VCaP (cell line): ENCODE results near the gene CALR.
A peak's percentile ranks its signal among the peaks of the same experiment; 100 is the strongest.

Experiments
- H3K27ac ChIP-seq: fragments of 450-650 bp; 2 replicates; pipeline ENCODE4 v1.5.1; 2017
- CTCF ChIP-seq: fragments of 450-650 bp; conservative IDR thresholded peaks from 2 replicates; pipeline ENCODE4 v1.5.1; 2017; ENCODE audit warnings: mild to moderate bottlenecking, moderate library complexity

The CALR gene

DNA sequence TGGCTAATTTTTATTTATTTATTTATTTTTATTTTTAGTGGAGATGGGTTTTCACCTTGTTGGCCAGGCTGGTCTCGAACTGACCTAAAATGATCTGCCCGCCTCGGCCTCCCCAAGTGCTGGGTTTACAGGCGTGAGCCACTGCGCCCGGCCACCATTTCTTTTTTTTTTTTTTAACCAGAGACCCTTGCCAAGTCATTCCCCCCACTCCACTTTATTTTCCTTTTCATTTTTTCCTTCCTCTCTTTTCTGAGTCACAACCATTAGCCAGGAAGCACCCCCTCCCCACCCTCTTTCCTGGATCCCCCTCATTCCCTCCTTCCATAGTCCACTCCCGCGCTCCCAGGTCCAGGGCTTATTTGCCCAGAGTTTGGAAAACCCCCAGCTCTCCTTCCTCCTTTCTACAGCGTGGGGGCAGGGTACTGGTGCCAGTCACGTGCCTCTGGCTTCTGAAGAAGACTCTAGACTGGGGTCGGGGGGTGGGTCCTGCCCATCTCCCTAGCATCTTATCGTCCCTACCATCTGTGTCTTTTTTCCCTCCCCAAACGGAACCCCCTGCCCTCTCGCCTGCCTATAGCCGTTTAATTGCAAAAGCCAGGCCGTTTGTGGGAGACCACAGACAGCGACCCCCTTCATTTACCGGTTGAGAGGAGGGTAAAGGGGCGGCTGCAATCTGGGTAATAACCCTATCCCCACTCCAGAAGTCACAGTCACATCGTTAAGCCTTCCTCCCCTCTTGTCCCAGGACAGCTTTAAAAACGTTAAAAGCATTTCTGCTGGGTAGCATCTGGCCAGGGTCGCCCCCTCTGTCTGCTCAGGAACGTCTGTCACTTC lies 1.1 kb upstream of the CALR start:
- H3K27ac ChIP-seq = peak overlapping the region; percentile 96

DNA sequence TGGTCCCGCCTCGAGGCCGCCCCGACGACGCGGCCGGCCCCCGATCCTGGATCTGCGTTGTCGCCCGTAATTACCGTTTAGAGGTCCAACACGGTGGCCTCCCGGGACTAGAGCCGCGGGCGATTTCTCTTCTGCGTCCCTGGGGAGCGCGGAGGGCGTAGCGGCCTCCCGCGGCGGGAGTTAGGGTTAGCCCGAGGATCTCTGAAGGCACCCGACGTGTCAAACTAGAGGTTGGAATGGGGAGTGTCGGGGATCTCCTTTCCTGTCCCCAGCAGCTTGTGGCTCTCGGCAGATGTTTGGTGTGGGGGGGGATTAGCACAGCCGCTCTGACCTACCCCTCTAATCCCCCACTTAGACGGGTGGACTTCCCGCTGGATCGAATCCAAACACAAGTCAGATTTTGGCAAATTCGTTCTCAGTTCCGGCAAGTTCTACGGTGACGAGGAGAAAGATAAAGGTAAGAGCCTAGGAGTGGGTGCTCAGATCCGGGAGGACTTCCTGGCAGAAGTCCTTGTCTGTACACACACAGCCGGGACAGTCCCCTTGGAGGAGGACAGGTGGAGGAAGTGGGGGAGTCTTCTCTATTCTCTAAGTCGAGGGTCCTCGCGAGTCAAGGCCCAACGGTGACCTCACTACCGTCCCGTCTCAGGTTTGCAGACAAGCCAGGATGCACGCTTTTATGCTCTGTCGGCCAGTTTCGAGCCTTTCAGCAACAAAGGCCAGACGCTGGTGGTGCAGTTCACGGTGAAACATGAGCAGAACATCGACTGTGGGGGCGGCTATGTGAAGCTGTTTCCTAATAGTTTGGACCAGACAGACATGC lies 581 bp downstream of the CALR start:
- TF ChIP-seq CTCF = no peak
- peak overlapping the region; percentile 96 for H3K27ac ChIP-seq

More for the DNA sequence above, 1.1 kb upstream of the CALR start:
- no peak for TF ChIP-seq CTCF

- peak overlapping the region; percentile 96 for H3K27ac ChIP-seq
- TF ChIP-seq CTCF = no peak
Observed at GRCh38 chr19:12939975-12940423, 1.6 kb downstream of the CALR start.

DNA sequence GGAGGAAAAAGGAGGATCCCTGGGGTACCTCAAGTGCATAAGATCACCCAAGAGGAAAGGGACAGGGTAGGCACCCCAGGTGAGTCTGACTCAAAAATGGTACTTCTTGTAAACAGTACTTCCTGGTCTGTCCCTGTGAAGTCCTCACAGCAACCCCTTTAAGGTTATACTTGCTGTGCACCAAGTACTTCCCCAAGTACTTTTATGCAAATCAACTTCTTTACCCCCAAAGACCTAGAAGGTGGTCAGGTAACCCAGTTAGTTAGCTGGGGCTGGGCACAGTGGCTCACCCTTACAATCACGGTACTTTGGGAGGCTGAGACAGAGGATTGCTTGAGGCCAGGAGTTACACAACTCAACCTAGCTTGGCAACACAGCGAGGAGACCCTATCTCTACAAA lies 2.5 kb downstream of the CALR start:
- TF ChIP-seq CTCF = no peak
- H3K27ac ChIP-seq = peak overlapping the region; percentile 96

DNA sequence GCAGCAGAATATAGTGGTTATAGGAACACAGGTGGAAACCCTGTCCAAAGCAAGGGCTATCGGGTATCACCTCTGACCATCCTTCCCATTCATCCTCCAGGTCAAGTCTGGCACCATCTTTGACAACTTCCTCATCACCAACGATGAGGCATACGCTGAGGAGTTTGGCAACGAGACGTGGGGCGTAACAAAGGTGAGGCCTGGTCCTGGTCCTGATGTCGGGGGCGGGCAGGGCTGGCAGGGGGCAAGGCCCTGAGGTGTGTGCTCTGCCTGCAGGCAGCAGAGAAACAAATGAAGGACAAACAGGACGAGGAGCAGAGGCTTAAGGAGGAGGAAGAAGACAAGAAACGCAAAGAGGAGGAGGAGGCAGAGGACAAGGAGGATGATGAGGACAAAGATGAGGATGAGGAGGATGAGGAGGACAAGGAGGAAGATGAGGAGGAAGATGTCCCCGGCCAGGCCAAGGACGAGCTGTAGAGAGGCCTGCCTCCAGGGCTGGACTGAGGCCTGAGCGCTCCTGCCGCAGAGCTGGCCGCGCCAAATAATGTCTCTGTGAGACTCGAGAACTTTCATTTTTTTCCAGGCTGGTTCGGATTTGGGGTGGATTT lies 5.1 kb downstream of the CALR start:
- peak overlapping the region; percentile 96 for H3K27ac ChIP-seq
- no peak for TF ChIP-seq CTCF

DNA sequence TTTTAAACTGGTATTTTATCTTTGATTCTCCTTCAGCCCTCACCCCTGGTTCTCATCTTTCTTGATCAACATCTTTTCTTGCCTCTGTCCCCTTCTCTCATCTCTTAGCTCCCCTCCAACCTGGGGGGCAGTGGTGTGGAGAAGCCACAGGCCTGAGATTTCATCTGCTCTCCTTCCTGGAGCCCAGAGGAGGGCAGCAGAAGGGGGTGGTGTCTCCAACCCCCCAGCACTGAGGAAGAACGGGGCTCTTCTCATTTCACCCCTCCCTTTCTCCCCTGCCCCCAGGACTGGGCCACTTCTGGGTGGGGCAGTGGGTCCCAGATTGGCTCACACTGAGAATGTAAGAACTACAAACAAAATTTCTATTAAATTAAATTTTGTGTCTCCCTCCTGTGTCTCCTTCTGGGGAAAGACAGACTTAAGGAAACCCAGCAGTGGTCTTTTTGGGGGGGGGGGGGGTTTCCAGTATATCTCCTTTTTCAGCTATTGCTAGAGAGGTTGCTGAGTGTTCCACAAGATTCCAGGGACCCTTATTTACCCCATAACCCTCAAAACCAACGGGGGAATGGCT lies 5.8 kb downstream of the CALR start:
- TF ChIP-seq CTCF = no peak
- peak overlapping the region; percentile 96 for H3K27ac ChIP-seq
